Fibroblast of skin of left biceps (primary cell): ENCODE measurements around the gene TNIP2.
"Not testable (repeated sequence)": the region's sequence is repeated elsewhere in the genome, so short reads cannot be mapped to it uniquely, and the experiment has no call there.

Experiments
- DNase-seq, 2 experiments: peaks; one replicate each; pipeline ENCODE4 v3.0.0-alpha.2; 2013; ENCODE audit warnings: low read depth in 2 of 2

The TNIP2 gene

DNA sequence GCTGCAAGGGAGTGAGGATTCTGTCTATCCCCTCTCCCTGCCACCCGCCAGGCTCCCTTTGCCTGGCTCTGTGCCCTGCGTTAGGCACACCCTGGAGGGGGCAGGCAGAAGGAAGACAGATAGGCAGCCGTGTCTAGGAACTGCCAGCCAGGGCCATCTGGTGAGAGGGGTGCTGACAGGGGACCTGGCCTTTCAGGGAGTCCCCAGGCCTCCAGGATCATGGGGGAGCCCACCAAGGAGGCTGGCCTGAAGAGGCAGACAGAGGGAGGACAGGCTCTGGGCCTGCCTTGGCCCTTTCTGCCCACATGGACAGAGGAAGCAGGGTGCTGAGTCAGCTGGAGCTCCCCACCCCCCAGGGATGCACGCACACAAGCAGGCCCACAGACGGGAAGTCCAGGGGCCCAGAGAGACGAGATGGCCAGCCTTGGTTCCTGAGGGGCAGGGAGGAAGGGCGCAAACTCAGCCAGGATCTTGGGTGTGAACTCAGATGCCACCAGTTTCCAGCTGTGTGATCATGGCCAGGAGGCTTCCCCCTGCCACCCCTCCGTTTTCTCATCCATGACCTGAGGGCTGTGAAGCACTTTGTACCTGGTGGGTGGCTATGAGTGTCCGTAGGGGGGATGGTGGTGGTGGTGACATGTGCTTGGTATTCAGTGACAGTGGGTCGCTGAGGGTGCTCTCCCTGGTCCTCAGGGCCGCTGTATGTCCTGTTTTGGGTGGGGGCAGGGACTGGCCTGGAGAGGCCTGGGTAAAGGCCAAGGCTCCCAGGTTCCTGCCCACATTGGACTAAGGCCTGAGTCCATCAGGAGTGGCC, 38.6 kb upstream of the TNIP2 start:
- DNase-seq: peak in 1 of 2 experiments; percentile 22

DNA sequence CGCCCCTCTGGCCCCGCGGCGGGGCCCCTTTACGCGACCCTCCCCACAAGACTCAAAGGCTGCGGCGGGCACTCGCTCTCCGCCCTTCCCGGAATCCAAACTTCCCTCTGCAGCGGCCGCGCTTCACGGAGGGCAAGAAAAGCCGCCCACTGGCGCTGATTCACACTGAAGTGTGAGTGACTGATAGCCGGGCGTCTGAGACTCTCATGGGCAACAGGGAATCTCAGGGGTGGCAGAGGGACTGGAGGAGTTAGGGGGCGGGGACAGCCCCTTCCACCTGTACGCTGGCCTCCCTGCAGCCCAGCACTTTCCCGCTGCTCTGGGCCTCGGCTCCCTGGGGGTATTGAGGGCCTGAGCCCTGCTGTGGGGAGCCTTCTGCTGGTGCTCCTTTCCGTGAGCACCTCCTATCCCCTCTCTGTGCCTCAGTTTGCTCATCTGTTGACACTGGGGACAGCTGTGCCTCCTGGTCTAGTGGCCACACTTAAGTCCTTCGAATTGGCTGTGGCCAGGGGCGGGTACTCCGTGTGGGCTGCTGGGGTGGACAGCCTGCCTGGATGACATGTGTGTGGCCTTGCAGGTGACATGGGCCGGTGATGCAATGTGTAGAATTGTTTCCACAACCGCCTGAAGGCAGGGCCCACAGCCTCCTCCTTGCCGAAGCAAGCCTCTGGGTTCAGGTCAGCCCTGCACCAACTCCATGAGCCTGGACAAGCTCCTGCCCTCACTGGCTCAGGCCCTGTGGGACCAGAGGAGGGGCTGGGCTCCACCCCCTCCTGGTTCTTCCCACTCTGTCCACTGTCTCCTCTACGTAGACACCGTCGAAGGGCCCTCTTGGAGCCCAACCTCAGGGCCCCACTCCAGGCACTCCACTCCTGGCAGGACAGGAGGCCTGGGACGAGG, 37.7 kb upstream of the TNIP2 start:
- no peak for DNase-seq

DNA sequence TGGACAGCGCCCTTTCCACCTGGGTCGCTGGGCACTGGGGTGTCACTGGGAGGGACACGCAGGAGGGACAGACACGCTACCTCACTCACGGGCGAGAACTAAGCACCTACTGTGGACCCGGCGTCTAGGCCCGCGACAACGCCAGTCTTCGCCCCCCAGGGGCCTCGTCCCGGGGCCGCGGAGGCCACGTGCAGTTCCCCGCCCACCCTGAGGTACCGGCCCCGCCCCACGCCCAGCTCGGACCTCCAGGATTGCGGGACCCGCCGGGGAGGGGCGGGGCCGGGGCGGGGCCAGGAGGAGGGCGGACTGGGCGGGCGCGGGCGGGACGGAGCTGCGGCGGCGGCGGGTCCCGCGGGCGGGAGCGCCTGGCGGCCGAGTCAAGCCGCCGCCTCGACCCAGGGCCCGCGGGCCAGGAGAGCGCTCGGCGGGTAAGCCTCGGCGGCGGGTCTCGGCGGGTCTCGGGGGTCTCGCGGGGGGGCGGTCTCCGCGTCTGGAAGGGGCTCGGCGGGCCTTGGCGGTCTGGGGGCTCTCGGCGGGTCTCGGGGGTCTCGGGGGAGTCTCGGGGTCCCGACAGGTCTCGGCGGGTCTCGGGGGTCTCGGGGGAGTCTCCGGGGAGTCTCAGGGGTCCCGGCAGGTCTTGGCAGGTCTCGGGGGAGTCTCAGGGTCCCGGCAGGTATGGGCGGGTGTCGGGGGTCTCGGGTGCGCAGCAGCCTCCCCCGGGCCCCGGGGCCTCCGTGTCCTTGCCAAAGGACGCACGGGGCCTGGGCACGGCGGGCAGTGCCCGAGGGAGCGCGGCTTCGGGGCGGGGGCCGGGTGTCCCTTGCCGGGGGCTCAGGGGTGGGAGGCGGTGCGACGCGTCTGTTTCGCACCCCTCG, 36.8 kb upstream of the TNIP2 start, which contains the start of gene SH3BP2:
Gene SH3BP2, plus strand, starts transcription at position 375 of the 875 bp plus-strand sequence. CDS start 27,533 bp downstream, outside the sequence.
- peak; percentile 21 to 31 for DNase-seq

DNA sequence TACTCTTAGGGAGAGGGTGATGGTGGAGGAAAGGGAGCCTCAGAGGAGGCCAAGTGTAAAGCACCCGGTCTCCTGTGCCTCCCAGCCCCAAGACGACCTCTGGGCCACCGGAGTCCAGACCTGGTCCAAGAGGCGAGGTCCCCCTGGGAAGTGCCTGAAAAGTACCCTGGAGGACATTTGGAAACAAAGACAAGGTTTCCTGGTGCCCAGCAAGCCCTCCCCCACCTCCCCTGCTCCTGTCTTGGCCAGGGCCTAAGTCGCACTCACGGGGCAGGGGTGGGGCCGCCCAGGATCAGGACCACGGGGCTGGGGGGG, 36.2 kb upstream of the TNIP2 start:
- no peak for DNase-seq

DNA sequence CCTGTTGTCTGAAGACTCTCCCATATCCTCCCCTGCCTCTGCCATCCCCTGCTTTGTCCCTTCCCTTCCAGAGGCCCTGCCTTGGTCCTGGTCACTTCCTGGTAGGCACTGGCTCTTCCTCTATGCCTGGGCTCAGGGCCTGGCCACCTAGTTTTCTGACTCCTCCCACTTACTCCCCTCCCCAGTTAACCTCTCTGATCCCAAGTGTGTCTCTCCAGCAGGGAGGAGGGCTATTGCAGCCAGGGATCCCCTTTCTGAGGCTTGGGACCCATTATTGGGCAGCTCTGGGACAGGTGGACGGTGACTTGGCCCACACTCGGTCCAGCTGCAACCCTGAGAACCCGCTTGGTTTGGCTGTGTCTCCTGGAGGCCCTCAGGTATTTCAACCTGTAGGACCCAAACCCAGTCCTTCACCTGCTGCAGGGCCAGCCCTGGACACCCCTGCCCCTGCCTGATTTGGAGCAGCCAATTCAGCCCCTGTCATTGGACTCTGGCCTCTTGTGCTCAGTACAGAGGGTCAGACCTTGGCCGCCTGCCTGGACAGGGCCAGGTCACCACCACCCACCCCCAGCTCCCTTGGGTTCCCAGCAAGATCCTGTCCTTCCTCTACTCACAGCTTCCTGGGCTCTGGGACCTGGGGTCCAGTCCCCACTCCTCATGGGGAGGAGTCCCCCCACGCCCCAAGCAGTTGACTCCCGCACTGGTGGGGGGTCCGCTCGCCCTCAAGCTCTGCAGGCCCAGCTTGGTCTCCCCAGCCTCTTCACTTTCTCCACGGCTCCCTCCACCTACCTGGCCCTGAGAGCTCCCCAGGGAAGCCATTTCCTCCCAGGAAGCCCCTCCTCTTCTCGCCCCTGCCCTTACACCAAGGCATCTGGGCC, 35.6 kb upstream of the TNIP2 start:
- no peak for DNase-seq

DNA sequence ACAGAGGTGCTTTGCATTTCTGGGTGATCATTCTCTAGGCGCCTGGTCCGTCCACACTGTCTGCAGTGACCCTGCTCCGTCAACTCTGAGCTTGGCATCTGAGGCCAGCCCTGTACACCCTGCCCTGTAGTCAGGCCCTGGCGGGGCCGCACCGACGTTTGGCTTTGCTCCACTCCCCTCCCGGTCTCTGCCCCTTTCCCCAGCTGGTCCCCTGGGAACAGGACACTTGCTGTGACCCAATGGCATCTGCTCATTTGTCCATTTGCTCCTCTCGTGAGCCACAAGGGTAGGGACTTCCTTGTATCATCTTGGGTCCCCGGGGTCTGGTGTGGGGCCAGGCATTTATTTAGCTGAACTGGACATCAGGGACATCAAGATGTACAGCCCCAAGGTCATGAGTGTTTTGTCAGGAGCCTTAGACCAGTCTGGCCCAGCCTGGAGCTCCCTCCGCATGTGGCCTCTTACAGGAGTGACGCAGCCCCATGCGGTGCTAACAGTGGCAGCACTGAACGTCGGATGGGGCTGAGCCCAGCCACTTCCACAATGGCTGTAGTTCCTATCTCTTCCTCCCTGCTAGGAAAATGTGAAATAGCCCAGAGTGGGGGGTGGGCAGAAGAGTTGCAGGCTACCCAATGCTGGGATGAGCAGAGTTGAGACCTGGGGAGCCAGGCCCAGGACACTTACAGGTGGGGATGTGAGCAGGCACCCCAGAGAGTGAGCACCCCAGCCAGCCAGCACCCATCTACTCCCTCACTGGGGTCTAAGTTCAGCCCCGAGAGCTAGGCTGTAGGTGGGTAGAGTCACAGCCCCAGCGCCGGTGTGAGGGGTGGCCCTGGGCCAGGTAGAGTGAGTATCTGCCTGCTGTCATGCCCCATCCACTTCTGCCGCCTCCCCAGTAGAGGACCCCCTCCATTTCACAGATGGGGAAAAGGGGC, 34.7 kb upstream of the TNIP2 start:
- DNase-seq: no peak

DNA sequence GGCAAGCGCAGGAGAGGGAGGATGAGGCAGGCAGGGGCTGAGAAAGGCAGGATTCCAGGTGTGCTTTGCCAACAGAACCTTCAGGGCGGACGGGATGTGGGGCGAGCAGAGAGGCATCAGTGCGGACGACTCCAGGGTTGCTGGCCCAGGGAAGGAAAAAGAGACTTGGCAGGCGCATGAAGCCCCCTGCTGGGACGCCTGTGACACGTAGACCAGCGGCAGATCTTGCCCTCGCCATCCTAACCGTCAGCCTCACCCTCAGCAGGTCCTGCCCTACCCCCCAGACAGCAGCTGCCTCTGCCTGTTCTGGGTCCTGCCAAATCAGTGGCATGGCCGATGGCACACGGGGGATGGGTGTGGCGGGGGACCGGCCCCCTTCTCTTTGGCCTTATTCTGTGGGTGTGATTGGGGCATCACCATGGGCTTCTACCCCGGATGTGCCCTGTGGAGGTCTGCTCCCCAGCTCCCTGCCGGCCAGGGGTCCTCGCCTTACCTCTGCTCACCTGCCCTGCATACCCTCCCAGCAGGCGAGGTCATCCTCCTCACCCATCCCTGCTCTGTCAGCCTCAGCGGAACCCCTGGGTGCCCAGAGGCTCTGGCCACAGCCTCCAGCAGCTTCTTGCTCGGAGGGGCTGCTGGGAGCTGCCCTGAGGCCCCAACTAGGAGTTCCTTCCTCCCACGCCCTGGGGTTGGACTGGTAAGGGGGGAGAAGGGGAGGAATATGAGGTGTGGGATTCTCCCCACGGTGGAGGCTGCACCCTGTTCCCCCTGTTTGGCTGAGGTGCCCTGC, 33.9 kb upstream of the TNIP2 start:
- no peak for DNase-seq

DNA sequence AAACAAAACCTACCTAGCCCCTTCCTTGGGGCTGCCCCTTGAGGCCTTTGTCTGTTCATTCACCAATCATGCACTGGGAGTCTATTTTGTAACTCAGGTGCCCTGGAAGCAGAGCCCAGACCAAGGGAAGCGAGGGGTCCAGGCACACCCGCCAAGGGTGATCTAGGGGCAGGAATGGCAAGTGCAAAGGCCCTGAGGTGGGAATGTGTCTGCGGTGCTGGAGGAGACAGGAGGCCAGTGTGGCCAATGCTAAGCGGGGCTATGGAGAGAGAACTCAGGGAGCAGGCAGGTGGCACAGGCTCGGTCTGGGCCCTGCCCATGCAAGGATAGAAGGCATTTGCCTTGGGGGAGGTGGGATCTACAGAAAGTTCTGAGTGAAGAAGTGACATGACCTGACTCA, 33.2 kb upstream of the TNIP2 start:
- DNase-seq: no peak

DNA sequence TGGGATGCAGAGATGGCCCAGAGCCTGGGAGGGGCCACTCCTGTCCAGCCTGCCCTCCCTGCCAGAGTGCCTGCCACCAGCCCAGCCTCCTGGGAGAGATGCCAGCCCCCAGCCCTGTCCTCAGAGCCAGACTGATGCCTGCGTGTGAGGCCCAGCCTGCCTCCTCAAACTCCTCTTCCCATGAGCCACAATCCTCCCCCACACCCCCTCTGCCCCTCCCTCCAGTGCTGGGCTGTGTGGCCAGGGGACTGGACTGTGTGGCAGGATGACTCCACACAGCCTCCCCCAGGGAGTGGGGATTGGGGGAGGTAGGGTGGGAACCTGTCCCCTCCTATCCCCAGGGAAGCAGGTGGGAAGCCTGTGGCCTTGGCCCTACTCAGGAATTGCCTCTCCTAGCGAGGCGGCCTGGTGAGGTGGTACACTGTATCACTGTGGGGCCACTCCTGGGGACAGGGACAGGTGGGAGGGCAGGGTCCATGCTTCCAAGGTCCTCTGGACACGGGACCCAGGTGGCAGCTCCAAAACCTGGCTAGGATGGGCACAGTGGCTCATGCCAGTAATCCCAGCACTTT, 32.5 kb upstream of the TNIP2 start:
- DNase-seq: no peak

DNA sequence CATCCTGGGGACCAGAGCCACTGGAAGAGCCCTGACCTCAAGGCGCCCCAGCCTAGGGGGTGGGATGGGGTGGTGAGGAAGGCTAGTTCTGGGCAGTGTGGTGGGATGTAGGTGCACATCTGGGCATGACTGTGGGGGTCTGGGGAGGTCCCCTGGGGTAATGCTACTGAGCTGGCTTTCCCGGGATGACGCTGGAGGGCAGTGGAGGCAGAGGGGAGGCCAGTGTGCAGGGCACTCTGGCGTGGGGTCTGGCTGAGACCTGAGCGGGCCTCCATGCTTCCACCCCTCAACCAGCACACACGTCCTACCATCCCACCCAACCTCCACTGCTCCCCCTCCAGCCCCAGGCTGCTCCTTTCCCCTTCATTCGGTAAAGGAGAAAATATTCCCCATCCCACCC, 32.0 kb upstream of the TNIP2 start:
- DNase-seq: no peak

DNA sequence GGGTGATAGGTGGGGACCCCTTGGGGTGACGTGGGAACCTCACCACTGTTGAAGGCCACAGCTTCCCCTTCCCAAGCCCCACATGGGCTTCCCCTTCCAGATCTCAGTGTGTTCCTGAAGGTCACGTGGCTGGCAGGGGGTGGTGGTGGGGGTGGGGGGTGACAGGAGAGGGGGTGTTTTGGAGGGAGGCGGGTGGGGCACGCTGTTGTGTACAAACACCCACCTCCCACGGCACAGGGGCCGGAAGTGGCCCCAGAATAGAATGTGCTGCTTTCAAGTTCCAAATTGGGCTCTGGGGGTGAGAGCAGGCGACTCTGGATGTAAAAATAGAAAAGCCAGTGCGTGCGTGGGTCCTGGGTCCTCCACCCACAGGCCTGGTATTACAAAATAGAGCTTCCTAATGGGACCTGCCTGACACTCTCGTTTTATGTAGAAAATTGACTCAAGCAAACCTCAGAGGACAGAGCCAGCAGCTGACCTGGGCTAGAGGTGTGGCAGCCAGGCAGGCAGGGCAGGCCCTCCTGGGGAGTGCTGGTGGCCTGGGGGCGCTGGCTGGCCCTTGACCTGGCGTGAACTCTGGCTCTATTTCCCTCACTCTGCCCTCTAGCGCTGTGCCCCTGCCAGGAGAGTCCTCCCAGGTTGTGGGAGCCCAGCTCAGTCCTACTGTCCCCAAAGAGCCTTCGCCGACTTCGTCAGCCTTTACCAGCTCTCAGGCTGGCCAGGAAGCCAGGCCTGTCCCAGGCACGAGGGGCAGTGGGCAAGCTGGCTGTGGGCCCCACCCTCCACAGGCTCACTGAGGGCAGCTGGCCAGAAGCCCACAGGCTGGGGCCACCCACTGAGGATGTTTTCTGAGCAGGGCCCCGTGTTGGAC, 31.3 kb upstream of the TNIP2 start:
- DNase-seq: no peak

DNA sequence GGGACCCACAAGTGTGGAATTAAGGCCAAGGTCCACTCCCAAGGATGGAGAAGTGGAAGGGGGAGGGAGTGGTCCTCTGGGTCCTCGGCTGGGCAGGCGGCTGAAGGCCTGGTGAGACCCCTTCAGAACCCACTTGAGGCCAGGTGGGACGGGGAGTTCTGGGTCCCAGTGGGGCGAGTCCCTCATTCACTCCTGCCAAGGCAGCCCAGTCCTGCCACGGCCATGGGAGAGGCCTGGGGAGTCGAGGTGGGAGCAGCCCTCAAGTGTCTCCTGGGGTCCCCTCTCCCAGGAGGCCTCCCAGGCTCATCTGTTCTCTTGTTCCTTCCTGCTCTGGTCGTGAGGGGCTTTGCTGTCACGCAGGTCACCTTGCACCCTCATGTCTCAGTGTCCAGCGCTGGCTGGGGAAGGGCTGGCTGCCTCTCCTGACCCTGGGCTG, 30.7 kb upstream of the TNIP2 start:
- no peak for DNase-seq

DNA sequence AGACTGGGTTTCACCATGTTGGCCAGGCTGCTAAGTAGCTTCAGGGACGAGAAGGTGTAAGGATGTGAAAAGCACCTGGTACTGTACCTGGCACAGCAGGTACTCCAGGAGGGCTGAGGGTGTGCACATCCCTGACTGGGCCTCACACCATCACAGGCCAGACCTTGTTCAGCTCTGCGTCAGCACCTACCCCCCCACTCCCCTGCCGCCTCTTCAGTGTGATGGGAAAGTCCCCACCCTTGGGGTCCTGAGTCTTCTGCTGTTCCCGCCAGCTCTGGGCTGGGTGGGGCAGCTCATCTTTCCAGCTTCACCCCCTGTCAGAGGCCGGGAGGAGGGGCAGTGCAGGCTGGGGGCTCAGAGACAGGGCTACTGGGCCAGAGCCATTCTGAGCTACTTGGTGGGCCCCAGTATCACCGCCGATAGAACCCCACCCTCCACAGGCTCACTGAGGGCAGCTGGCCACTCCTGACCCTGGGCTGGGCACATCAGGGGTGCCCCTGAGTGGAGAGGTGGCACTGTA, 30.1 kb upstream of the TNIP2 start:
- no peak for DNase-seq

DNA sequence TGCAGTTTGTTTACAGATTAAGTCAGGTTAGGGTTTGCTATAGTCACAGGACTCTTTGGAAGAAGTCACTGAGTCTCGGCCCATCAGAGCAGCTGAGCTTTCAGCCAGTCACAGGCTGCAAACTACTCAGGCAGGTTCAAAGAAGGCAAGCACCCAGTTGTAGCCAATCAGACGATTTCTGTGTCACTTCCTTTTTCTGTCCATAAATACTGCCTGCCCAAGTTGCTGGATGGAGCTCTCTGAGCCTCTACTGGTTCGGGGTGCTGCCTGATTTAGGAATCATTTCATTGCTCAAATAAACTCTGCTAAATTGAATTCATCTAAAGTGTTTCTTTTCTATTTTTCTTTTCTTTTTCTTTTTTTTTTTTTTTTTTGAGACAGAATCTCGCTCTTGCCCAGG, 29.5 kb upstream of the TNIP2 start:
- DNase-seq: no peak

DNA sequence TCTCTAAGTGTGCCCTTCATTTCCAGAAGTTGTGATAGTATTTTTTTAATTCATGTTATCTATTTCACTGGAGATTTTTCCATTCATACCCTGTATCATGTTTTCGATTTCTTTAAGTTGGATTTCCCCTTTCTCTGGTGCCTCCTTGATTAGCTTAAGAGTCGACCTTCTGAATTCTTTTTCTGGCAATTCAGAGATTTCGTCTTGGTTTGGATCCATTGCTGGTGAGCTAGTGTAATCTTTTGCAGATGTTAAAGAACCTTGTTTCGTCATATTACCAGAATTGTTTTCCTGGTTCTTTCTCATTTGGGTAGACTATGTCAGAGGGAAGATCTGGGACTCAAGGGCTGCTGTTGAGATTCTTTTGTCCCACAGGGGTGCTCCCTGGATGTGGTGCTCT, 27.7 kb upstream of the TNIP2 start:
- DNase-seq: no peak

DNA sequence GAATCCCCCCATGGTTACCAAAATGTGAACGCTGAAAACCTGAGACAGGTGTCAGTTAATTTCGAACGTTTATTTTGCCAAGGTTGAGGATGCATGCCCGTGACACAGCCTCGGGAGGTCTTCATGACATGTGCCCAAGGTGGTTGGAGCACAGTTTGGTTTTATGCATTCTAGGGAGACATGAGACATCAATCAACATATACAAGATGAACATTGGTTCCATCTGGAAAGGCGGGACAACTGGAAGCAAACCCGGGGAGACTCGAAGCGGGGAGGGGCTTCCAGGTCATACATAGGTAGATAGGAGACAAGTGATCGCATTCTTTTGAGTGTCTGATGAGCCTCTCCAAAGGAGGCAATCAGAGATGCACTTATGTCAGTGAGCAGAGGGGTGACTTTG, 25.8 kb upstream of the TNIP2 start:
- DNase-seq: no peak

DNA sequence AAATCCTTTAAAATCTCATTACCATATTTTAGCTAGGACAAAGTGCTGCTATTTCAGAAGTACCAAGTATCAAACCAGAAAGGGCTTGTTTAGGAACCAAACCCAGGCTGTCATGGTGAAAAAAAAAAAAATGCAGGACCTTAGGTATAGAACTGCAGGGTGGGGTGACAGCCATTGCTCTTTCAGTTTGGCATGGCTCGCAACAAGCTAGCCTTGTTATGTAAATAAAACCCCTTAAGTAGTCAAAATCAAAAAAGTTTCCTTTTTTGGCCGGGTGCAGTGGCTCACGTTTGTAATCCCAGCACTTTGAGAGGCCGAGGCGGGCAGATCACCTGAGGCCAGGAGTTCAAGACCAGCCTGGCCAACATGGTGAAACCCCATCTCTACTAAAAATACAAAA, 24.5 kb upstream of the TNIP2 start:
- not testable (repeated sequence) for DNase-seq
